HepG2 (cell line): ENCODE results near the gene GMCL2. TPM values are rescaled to one million over a fixed set of nuclear protein-coding genes. Genes with fewer than 3 reads are reported as not detected.

Experiments used
- ATAC-seq: fragments of 200-7000 bp; cut with Tn5 transposase; 3 replicates; pipeline ENCODE4 v1.9.1; 2020; ENCODE audit warnings: mild to moderate bottlenecking, moderate library complexity
- BruUV-seq: library from RNA; stranded (reverse); fragments of 400-500 nt; replicated peaks from 2 replicates; lab custom pipeline; 2021; lab: Mats Ljungman, UMichigan
- CTCF ChIA-PET: fragments of 300-600 bp; formaldehyde crosslinking; extraction: SDS; loops from one replicate; lab custom pipeline; 2021; ENCODE audit warnings: low total read pairs, inconsistent platforms, low intra/inter-chr PET ratio; lab: Yijun Ruan, JAX
- POLR2A ChIA-PET: fragments of 350-600 bp; sonication (Branson Sonifier 250); formaldehyde crosslinking; loops from one replicate; lab custom pipeline; 2020; ENCODE audit warnings: antibody characterized with exemption, inconsistent platforms; lab: Yijun Ruan, JAX
- DNase-seq: peaks from one replicate; pipeline ENCODE4 v3.0.0-alpha.2; 2015; ENCODE audit warnings: low spot score
- FAIRE-seq: peaks from 3 replicates; lab custom pipeline; 2011; peaks lifted over from hg19 to GRCh38; lab: Jason Lieb, UNC
- H2AFZ ChIP-seq: one replicate; pipeline ENCODE4 v1.6.1; 2011; ENCODE audit warnings: low read length, inconsistent platforms
- H3K27ac ChIP-seq: fragments of 300-600 bp; 3 replicates; pipeline ENCODE4 v1.8.0; 2011; ENCODE audit warnings: mixed run types, mild to moderate bottlenecking, mixed read lengths, low read length, inconsistent platforms; ENCODE audit not compliant: insufficient read depth; ENCODE audit errors: extremely low read length
- H3K27me3 ChIP-seq, 2 experiments: fragments of 200-600 bp in 1 of 2; 2 replicates in 1 of 2; 3 replicates in 1 of 2; pipeline versions ENCODE4 v1.6.0 to v1.8.0; 2011; ENCODE audit warnings: low read length in 2 of 2, mild to moderate bottlenecking in 2 of 2, moderate library complexity in 2 of 2, inconsistent platforms in 1 of 2; ENCODE audit not compliant: insufficient read depth in 2 of 2, control insufficient read depth in 1 of 2
- H3K36me3 ChIP-seq, 2 experiments: fragments of 200-600 bp in 1 of 2; replicated peaks in 1 of 2; 2 replicates in 1 of 2; 3 replicates in 1 of 2; pipeline versions ENCODE4 v1.5.1 to v1.8.0; 2011; ENCODE audit warnings: low read length in 2 of 2, inconsistent platforms in 1 of 2; ENCODE audit not compliant: insufficient read depth in 2 of 2, control insufficient read depth in 1 of 2
- H3K4me1 ChIP-seq: 2 replicates; pipeline ENCODE4 v1.5.1; 2012; ENCODE audit warnings: low read length, inconsistent platforms; ENCODE audit not compliant: insufficient read depth
- H3K4me2 ChIP-seq: 2 replicates; pipeline ENCODE4 v1.6.0; 2011; ENCODE audit warnings: low read depth, low read length, inconsistent platforms
- H3K4me3 ChIP-seq, 3 experiments: fragments of 200-600 bp in 1 of 3; sonication (generic), shearing (Covaris generic) in 1 of 3; replicated peaks in 1 of 3; 2 replicates each; pipeline ENCODE4 v1.5.1; 2011 to 2016; ENCODE audit warnings: low read length in 3 of 3, inconsistent platforms in 2 of 3, low read depth in 2 of 3, mild to moderate bottlenecking in 2 of 3, control low read depth in 1 of 3, mixed read lengths in 1 of 3; ENCODE audit not compliant: insufficient read depth in 1 of 3
- H3K79me2 ChIP-seq: one replicate; pipeline ENCODE4 v1.6.1; 2011; ENCODE audit warnings: low read length, inconsistent platforms; ENCODE audit not compliant: insufficient read depth
- H3K9ac ChIP-seq: 2 replicates; pipeline ENCODE4 v1.6.0; 2011; ENCODE audit warnings: mild to moderate bottlenecking, low read depth, low read length, inconsistent platforms; ENCODE audit not compliant: insufficient read depth
- H3K9me3 ChIP-seq: 2 replicates; pipeline ENCODE4 v1.5.1; 2012; ENCODE audit warnings: mild to moderate bottlenecking, low read length
- H4K20me1 ChIP-seq: 2 replicates; pipeline ENCODE4 v1.6.0; 2011; ENCODE audit warnings: inconsistent platforms, mild to moderate bottlenecking, low read length, moderate library complexity; ENCODE audit not compliant: insufficient read depth
- AFF4 ChIP-seq: sonication (generic); formaldehyde crosslinking; IDR thresholded peaks from 2 replicates; pipeline ENCODE4 v1.4.0; 2020; ENCODE audit warnings: missing genetic modification reagents
- AGO2 ChIP-seq: fragments of 200-400 bp; formaldehyde crosslinking; optimal IDR thresholded peaks from 2 replicates; pipeline ENCODE3; 2017; ENCODE audit warnings: mild to moderate bottlenecking, low read depth, low read length, moderate library complexity
- ERF ChIP-seq: IDR thresholded peaks from 2 replicates; pipeline ENCODE4 v1.6.1; 2018; ENCODE audit warnings: missing biosample characterization, missing genetic modification reagents
- GLI4 ChIP-seq: sonication (generic); formaldehyde crosslinking; IDR thresholded peaks from 2 replicates; pipeline ENCODE4 v1.5.1; 2020; ENCODE audit warnings: missing genetic modification reagents, mild to moderate bottlenecking, moderate library complexity, borderline replicate concordance
- HIC2 ChIP-seq: sonication (generic); formaldehyde crosslinking; IDR thresholded peaks from 2 replicates; pipeline ENCODE4 v1.9.0; 2022; ENCODE audit warnings: low read depth, missing genetic modification reagents
- IRF2 ChIP-seq: IDR thresholded peaks from 2 replicates; pipeline ENCODE4 v1.6.1; 2018; ENCODE audit warnings: missing genetic modification reagents, missing compliant biosample characterization
- REPIN1 ChIP-seq: sonication (generic); formaldehyde crosslinking; IDR thresholded peaks from 2 replicates; pipeline ENCODE4 v1.8.0; 2022; ENCODE audit warnings: missing genetic modification reagents, low read depth, mild to moderate bottlenecking, borderline replicate concordance
- SKI ChIP-seq: fragments of 450-650 bp; IDR thresholded peaks from one replicate; pipeline ENCODE4 v1.6.1; 2018; ENCODE audit warnings: mild to moderate bottlenecking; ENCODE audit not compliant: partially characterized antibody
- SMAD3 ChIP-seq: sonication (generic); formaldehyde crosslinking; IDR thresholded peaks from 2 replicates; pipeline ENCODE4 v1.4.0; 2020; ENCODE audit warnings: missing genetic modification reagents
- SP4 ChIP-seq: sonication (generic); formaldehyde crosslinking; IDR thresholded peaks from 2 replicates; pipeline ENCODE4 v1.8.1; 2023; ENCODE audit warnings: mild to moderate bottlenecking, missing genetic modification reagents
- THRA ChIP-seq: sonication (generic); formaldehyde crosslinking; IDR thresholded peaks from 2 replicates; pipeline ENCODE4 v1.4.0; 2020; ENCODE audit warnings: missing genetic modification reagents, borderline replicate concordance
- ZNF263 ChIP-seq: sonication (generic); formaldehyde crosslinking; IDR thresholded peaks from 2 replicates; pipeline ENCODE4 v1.4.0; 2020; ENCODE audit warnings: missing genetic modification reagents
- ZNF564 ChIP-seq: sonication (generic); formaldehyde crosslinking; IDR thresholded peaks from 2 replicates; pipeline ENCODE4 v1.8.1; 2023; ENCODE audit warnings: mild to moderate bottlenecking, missing genetic modification reagents
- ZNF773 ChIP-seq: sonication (generic); formaldehyde crosslinking; IDR thresholded peaks from 2 replicates; pipeline ENCODE4 v1.4.0; 2020; ENCODE audit warnings: missing genetic modification reagents, borderline replicate concordance
- WGBS: methylation state at CpG from one replicate; pipeline ENCODE4 v1.1.6; 2017; ENCODE audit warnings: low lambda C conversion rate; 5-methylcytosine and 5-hydroxymethylcytosine counted together
- in situ Hi-C: cut with HindIII; loops from 2 replicates; pipeline ENCODE4 v1.10.0; 2017; ENCODE audit warnings: low pct_unique_long_range_greater_than_20kb; ENCODE audit not compliant: extremely low pct_ligation_motif_present
- intact Hi-C: fragments of 100-400 bp; cut with micrococcal nuclease; formaldehyde crosslinking; loops from one replicate; pipeline ENCODE4 v1.10.0; 2022; ENCODE audit not compliant: unreplicated experiment
- polyA plus RNA-seq, 8 experiments: library from polyadenylated mRNA; depleted of rRNA in 3 of 8; stranded (reverse) in 7 of 8; unstranded in 1 of 8; fragments of >200 nt; fragmentation: Illumina TruSeq in 4 of 8; extraction: Trizol in 4 of 8; gene quantifications; 2 replicates each; pipeline versions ENCODE4 v1.2.1 to v1.2.3, GENCODE V29; 2011 to 2016; ENCODE audit warnings: low read depth in 4 of 8, missing spikeins in 1 of 8, mixed read lengths in 1 of 8; ENCODE audit not compliant: insufficient read depth in 1 of 8
- total RNA-seq, 5 experiments: library from RNA; depleted of rRNA; stranded (reverse); fragments of >200 nt; fragmentation: Illumina TruSeq; extraction: Trizol; gene quantifications; 2 replicates each; pipeline ENCODE4 v1.2.3, GENCODE V29; 2016; ENCODE audit warnings: low read depth in 1 of 5

The GMCL2 gene
- total and polyA plus RNA-seq, 2 of the 13 experiments (the other 11 are each of a cell fraction or from before 2014, with no cell fraction given) = 0.03 TPM; not detected in 1

DNA sequence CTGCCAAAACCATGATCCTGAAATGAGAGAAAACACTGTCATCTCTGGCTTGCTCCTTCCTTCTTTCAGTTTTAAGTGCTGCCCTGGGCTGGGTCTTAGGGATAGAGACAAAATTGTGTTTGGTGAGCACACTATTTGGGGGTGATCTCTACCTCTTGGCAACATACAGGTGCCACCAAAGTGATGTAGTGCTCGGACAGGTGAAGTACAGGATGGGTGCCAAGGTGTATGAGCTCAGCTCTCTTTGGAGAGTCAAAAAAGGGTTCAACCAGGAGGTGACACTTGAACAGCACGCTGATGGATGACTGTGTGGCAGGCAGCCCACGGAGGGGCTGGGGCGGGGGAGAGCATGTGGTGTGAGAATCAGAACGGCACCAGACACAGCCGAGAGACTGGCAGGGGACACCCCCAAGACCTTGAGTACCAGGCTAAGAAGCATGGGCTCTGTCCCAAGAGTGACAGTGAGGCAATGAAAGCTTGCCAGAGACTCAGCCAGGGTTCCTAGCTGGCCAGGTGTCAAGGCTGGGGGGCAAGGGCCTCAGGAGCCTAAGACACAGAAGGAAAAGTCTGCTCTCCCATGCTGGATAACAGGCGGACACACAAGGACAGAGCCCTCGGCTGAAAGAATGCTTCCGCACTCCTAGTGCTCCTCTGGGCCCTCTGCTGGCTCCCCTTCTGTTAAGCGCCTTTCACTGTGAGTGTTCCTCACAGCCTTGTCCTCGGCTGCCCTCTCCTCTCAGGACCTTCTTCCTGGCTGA lies 36.0 kb downstream of the GMCL2 start:
- DNase-seq (no peak), FAIRE-seq (no peak), ATAC-seq (no peak)
- H3K27me3 ChIP-seq = no peaks in the 10 kb centered on the region; a peak in 1 of 5 replicates
- H3K36me3 ChIP-seq = peaks cover 27 to 49% of the 10 kb centered on the region in 2 experiments
- no peak overlapping the region for H2AFZ ChIP-seq
- ChIA-PET POLR2A (no interaction called here), CTCF (no interaction called here)
- in situ Hi-C loops = no loop called here
- H3K9me3 ChIP-seq = no peaks in the 10 kb centered on the region
- no peak overlapping the region for H3K27ac ChIP-seq
- 0 out of 2 replicates have a peak overlapping the region, but pooled peaks have one; percentile 14 for H3K9ac ChIP-seq
- H3K79me2 ChIP-seq = peaks cover 10% of the 10 kb centered on the region
- intact Hi-C loops = no loop called here
- no peak overlapping the region for H3K4me3 ChIP-seq
- no peak overlapping the region for H3K4me2 ChIP-seq
- no TSS peak for BruUV-seq
- 99% methylated on average over 7 of the region's 11 CpGs for WGBS
- peaks cover 3% of the 10 kb centered on the region; the same call in 1 of the 2 replicates for H4K20me1 ChIP-seq
- peaks cover 34% of the 10 kb centered on the region for H3K4me1 ChIP-seq
- no peak for TF ChIP-seq ZNF773
- no peak for TF ChIP-seq ZNF564 (CRISPR knock-in tag)
- TF ChIP-seq ZNF263 (CRISPR knock-in tag) = peak; percentile 26; the same call in 1 of the 2 replicates
- TF ChIP-seq HIC2 (CRISPR knock-in tag) = no peak
- no peak for TF ChIP-seq GLI4 (CRISPR knock-in tag)
- no peak for TF ChIP-seq SP4 (CRISPR knock-in tag)
- no peak for TF ChIP-seq SMAD3 (CRISPR knock-in tag)
- no peak for TF ChIP-seq AFF4 (CRISPR knock-in tag)
- TF ChIP-seq SKI = no peak
- TF ChIP-seq IRF2 (CRISPR knock-in tag) = no peak
- peak; percentile 48 for TF ChIP-seq AGO2
- TF ChIP-seq REPIN1 (CRISPR knock-in tag) = no peak
- peak; percentile 39; the same call in 1 of the 2 replicates for TF ChIP-seq THRA (CRISPR knock-in tag)
- no peak for TF ChIP-seq ERF (CRISPR knock-in tag)
